T-helper 9 cell (primary cell): ENCODE measurements around the gene DUOXA2.

ENCODE experiments used
- DNase-seq: peaks from one replicate; pipeline ENCODE4 v3.0.0-alpha.2; 2020

Gene DUOXA2

DNA sequence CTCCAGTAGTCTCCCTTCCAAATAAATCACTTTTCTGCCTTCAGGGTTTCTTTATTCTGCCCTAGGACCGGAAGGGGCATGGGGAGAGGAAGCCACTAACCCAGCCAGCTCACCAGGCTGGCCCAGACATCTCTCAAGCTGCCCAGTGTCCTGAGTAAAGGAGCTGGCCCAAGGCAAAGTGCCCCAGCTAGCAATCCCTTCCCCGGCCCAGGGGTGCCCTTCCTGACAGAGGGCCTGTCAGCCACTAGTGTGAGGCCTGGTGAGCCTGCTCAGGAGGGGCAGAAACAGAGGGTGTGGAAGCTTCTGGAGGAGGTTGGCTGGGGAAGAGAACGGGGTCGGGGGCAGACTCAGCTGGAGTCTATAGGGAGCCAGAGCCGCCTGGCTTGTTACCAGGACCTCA is 51.4 kb downstream of the DUOXA2 start:
- no peak for DNase-seq

DNA sequence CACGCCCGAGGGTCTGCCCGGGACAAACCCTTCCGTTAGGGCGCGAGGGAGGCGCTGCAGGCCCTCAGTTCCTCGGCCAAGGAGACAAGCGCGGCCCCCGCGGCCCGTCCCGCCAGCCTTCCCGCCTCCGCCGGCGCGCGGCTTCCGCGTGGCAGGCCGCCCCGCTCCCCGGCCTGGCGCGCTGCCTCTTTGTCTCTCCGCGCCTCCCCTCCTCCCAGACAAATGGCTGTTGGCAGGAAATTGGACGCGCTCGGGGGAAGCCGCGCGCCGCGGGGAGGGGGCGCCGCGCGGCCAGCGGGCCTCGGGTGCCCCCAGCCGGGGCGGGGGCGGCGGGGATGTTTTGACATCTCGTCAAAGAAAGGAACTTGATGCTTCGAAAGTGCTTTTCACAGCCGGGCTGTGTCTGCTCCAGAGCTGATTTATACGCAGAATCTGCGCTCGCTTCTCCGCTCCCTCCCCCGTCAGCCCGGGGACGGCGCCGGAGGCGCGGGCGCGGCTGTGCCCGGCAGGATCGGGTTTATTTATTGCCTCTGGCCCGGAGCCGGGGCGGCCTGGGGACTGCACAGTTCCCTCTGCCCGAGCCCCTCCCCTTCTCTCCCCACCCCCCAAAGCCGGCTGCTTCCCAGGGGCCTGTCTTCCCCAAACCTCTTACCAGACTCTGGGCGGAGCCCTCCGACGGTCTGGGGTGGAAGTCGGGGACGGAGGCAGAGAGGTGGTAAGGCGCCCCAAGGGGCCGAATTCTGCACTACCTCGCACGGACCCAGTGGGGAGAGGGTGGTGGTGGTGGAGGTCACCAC is 52.9 kb downstream of the DUOXA2 start:
- DNase-seq: peak; percentile 67

GRCh38 chr15:45167631-45168205 is 53.6 kb downstream of the DUOXA2 start:
- no peak for DNase-seq
